Activated T-cell treated with anti-CD3 and anti-CD28 coated beads for 1 hour (primary cell): ENCODE results near the gene RPTOR.

Experiments
- DNase-seq: peaks from one replicate; pipeline ENCODE4 v3.0.0-alpha.2; 2020; ENCODE audit warnings: low read depth

The RPTOR gene

DNA sequence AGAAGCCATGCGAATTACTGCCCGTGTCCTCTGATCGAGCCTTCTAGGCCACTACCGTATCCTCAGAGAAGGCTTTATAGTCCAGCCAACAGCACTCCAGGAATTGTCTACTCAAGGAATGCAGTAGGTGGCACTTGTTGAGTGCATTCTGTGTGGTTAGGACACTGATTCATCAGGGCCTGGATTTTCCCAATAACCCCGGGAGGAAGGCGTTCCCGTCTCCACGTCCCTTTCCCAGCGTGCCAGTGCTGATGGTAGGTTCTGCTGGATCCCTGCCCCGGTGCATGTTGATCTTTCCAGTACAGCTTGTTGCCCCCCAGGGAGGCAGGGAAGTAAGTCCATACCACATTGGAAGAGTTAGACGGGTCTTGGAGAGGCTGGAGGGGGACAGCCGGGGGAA is 122.2 kb downstream of the RPTOR start:
- DNase-seq, result no peak

DNA sequence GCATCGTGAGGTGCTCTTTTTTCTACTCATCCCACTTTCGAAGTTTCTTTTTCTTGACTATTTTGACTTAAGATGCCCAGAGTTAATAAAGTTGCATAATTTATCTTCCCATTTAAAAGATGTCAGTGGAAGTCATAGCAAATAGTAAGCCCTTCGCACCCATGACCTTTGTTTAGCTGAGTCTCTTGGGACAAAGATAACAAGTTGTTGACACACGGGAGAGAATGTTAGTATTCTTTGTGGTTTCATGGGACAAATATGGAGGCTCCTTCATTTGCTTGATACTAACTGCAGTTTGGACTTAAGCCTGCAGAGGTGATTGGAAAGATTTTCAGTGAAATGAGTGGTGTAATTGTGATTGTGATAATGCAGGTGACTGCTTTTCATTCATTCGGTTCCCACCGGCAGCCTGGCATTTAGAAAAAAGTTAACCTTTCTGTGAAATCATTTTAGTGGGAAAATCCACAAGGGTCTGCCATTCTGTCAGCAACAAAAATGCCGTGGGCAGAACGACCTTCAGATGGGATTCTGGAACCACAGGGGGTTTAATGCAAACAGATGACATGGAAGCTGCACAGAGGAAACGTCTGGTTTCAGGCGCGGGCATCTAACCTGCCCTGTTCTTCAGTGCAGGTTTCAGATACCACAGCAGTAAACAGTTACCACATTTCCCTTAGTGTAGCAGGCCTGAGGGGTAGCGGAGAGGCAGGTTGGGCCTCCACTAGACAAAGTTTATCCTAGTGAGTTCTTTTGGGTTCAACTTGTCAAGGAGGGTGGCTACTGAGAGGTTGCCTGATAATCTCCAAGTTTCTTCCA is 123.0 kb downstream of the RPTOR start:
- DNase-seq, result no peak

DNA sequence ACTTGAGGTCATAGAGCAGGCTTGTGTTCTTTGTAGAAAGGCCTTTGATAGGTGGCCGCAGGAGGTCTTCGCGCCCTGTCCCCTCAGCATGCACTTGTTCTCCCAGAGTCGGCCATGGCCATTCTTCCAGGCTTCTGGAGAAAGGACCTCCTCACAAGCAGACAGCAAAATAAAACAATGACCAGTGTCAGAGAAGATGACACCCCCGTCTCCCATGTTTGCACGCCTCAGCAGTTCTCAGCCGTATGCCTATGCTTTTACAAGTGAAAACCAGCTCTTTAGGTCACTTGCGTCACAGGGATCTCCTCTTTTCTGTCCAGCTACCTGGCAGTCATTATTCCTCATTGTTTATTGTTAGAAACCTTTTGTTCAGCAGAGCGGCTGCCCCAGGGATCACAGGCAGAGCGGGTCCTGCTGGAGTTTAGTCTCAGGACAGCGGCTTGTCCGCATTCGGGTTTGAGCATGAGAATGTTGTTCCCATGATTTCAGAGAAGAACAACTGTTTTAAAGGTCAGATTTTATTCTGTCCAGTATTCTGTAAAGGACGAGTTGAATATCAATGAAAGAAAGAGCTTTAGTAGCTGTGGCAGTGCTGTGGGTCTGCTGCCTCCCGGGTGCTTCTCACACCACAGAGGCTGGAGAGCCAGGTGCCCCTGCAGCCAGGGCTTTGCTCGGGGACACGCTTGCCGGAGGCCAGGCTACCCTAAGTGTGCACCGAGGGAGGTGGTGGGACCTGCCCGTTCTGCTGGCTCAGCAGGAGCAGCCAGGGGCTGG is 123.9 kb downstream of the RPTOR start:
- no peak for DNase-seq

DNA sequence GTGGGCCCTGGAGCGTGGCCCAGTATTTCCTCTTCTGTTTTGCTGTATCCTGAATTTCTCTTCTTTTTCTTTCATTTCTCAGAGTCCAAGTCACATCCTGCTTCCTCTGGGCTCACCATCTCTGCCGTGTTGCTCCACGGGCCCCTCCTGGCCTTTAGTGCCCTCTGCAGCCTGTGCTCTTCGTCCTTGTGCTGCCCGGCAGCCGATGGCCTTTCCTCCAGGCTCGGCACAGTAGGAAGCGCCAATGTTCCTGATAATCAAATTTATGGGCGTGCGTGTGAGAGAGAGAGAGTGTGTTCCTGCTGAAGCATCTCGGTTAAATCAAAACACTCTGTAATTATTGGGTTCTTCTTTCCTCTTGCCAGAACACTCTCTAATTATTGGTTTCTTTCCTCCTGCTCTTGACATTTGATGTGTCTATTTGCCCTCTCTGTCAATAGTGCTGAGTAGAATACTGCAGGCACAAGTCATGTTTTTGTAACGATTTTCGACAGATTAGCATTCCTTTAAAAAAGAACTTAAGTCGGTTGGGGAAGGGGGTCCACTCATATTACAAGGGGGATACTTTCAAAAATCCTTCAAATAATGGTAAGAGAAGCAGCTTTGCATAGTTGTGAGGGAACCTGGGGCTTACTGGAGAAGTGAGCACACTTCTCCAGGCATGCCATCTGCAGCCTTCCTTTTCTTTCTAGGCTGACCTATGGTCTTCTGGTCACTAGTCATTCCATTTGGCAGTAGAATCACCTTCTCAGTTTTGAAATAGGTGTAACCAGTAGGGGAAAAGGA is 126.6 kb downstream of the RPTOR start:
- DNase-seq, result no peak

DNA sequence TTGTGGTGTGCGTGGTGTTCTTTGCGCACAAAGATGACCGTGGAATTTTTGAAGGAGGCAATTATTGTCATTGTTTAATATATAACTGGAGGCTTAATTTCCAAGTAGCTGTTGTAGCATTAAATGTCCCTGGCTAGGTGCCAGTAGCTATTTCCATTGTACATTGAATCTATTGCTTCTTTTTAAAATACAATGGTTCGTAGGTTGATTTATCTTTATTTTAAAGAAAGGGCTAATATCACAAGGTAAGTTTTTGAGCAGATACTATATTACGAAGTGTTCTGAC is 127.1 kb downstream of the RPTOR start:
- DNase-seq, result no peak

DNA sequence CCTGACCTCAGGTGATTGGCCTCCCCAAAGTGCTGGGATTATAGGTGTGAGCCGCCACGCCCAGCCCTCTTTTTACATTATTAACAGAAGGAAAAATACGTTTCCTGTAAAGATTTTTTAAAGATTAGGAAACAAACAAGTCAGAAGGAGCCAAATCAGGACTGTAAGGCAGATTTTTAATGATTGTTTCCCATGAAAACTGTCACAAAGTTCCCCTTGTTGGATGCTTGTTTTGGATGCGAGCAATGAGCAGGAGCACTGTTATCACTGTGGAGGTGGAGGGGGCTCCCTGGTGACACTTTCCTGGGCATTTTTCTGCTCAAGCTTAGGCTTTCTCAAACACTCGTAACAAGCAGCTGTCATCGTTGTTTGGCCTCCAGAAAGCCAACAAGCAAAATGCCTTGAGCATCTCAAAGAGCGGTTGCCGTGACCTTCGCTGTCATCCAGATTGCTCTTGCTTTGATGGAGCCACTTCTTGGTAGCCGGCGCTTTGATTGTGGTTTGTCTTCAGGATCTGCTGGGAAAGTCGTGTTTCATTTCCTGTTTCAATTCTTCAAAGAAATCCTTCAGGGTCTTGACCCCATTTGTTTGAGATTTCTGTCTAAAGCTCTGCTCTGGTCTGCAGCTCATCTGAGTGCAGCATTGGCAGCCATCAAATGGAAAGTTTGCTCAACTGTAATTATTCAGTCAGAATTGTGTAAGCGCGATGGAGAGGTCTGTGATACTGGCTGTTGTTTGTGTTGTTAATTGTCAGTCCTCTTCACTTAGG is 128.7 kb downstream of the RPTOR start:
- DNase-seq, result no peak

DNA sequence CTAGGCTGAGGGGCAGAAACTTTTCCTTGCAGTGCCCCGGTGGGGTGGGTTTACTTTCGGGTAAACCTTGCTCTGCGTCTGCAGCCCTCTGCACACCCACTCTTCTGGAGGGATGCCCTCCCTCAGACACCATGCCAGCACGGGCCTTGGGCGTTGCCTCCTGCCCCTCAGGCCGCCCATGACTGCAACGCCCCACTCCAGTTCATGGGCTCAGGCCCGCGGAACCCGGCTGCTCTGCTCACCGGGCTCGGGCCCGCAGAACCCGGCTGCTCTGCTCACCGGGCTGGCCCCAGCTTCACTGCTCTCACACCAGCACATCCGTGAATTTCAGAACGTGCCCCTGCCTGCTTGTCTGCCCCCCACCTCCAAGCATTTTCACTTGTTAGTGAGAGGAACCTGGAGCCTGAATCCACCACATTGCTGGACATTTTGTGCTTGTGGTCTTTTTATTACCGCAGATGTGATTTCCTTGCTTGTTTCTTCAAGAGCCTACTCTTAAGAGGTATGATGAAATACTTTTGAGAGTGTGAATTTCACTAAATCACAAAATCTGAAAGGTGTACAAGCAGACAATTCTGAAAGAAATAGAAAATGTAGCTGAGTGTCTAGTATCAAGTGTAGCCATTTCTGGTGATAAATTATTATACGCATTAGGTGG is 130.9 kb downstream of the RPTOR start:
- no peak for DNase-seq

DNA sequence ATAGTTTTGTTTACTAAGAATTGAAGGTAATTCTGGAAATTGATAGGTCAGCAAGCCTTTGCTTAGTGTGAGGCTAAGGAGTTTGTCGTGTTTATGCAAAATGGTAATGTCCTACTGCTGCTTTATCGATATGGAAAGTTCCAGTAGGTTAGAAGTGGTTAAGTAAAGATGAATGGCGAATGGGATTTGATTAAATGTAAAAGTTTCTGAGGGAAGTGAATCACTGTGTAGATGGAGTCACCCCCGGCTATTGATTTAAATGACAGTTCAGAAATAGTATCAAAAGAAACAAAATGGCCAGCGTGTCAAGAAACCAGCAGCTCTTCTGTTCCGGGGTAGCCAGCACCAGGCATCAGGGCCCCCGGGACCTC is 131.4 kb downstream of the RPTOR start:
- no peak for DNase-seq

DNA sequence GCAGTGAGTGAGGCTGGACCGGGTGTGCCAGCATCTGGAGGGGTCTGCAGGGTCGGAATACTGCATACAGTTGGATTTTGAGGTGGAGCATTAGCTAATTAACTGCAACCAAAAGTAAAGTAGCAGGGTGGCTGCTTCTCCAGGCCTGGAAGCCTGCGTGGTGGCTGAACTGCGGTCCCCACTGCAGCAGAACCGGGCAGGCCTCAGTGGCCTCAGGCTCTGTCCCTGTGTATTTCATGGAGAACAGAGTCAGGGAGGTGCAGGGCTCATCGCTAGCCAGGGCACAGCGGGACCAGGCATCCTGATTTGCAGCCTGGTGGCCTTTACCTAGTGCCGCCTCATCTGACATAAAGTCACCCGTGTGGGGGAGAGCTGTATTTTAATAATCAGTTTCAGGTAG is 131.9 kb downstream of the RPTOR start:
- DNase-seq, result no peak

DNA sequence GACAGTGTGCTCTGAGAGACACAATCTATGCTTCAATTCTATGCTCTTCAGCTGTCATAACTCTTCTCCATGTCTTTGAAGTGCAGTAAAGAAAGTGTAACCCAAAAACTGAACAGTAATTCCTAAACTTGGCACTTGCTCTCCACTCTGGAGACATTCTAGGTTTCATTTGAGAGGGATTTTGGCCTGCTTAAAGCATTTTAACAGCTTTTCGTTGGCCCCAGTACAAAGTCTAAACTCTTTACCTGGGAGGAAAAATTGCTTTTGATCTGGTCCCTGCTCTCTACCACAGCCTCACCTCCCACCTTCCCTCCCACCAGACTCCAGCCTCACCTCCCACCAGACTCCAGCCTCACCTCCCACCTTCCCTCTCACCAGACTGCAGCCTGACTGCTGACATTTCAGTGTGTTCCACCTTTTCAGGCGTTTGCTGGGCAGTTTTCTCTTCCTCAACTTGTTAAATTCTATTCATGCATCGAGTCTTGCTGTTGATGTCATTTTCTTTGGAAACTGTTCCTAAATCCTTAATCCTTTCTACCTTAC is 132.6 kb downstream of the RPTOR start:
- no peak for DNase-seq

DNA sequence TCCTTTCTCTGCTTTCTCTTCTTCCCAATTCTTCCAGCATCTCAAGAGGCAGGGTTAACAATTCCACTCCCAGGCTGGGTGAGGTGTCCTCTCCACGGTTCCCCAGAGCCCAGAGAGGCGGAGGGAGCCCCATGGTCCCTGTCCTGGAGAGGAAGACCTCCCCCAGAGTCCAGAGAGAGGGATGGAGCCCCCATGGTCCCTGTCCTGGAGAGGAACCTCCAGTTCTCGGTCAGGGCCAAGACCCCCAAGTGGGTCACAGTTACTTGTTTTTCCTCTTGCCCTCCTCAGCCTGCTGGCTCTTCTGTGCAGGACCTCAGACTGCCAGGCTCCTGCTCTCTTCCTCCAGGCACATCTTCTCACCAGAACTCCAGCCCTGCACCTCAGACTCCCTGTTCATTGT is 135.2 kb downstream of the RPTOR start:
- no peak for DNase-seq

DNA sequence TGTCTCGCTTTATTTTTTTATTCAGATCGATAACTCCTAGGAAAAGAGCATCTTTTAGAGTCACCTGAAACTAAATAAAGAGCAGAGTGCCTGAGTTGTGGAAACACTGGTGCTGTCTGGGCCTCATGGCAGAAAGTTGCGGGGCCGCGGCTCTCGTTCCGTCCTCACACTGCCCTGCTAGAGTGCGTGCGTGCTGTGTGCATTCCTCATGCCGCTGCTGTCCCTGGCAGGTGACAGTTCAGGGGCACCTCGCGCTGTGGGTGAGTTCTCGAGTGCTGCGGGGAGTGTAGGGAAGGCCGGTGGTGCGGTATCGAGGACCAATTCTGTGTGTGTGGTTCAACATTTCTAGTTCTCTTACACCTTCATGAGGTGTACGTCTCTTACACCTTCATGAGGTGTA is 136.6 kb downstream of the RPTOR start:
- DNase-seq, result no peak

DNA sequence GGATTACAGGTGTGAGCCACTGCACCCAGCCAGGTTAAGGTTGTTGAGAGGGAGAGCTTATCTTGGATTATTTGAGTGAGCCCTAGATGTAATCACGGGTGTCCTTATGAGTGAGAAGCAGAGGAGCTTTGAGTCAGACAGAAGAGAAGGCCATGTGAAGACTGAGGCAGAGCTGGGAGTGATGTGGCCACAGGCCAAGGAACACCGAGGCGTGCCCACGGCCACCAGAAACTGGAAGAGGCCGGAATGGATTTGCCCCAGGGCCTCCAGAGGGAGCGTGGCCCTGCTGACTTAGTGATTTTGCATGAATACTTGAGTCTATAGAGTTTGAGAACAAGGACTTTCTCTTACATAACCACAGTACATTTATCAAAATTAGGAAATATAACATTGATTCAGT is 137.7 kb downstream of the RPTOR start:
- no peak for DNase-seq

DNA sequence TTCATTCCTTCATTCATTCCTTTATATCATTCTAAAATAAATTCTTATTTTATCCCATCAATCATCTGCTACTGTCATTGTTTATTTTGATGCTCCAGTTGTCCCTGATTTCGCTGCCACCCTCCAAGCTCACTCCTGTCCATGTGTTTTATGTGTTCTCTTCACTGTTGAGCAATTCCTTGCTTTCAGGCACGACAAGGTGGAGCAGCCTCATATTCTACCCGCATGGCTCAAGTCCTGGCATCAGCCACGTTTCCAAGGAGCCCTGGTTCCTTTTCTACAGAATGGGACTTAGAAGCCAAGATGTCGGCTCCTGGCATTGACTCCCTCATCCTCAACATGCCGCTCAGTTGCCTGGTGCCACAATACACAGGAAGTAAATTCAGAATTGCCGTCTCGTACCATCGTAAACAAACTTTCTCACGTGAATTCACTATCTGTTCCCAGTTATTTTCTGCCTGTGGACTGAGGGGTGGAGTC is 139.0 kb downstream of the RPTOR start:
- no peak for DNase-seq

DNA sequence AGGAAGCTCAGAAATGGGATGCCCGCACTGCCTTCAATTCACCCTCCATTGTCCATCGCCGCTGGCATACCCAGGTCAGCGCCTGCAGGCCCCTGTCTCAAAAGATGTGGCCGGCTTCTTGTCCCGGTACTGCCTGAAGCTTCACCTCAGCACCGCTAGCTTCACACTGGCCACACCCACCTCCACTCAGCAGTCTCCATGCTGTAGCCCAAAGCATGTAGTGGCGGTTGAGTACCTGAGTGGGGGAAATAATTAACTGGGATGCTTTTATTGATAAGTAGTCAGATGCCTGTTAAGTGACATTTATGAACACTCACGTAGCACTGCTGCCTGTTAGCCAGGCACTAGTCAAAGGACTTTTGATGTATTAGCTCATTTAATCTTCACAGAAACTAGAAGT is 143.2 kb downstream of the RPTOR start:
- DNase-seq, result no peak

DNA sequence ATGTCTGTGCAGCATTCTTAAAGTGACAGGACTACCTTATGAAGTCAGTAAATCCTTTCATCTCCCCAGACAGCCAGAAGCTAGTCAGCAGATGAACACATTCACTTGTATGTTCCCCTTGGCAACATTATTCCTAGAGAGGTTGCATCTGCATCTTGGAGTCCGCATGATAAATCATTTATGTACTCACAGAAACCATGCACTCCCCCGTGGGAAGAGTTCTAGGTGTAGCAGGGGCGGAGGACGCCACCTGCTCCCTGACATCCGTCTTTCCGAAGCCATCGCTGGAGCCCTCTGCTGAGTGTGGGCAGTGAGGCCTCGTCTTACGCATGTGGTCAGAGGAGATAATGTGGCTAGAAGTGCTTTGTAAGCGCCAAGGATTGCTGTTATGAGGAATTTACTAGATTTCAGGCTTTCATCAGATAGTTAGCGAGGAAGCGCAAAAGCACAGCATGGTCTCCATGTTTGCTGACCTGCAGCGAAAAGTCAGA is 144.5 kb downstream of the RPTOR start:
- no peak for DNase-seq

DNA sequence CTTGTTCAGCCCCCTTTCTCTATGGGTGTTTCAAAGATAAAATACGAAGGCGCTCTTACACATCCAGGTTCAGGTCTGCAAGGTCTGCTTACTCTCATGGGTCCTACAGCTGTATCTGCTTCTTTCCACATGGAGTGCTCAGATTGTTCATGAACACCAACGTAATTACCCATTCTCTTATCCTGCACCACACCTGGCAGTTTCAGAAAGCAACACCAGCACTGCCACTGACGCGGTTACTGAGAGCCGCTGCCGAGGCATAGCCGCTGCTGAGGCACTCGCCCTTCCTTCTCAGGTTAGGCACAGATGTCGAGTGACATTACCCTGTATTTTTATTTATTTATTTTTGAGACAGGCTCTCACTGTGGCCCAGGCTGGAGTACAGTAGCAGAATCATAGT is 147.1 kb downstream of the RPTOR start:
- DNase-seq, result no peak

DNA sequence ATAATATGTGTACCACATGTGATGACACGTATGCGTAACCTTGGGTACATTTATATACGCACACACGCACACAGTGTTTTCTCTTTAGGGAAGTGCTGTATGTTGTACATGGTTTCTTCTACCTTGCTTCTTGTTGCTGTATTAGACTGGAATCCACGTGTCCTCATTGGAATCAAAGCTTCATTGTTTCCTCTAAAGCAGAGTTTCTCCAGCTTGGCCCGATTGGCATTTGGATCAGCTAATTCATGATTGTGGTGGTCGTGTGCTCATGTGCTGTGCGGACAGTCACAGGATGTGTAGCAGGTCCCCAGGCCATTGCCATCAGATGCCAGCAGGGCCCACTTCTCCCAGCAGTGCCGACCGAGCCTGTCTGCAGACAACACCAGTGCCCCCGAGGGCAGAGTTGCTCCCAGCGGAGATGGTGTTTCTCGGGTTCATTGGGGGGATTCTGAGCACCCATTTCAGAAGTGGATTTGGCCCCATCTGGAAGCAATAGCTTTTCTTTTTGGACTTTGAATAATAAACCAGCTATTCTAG is 148.4 kb downstream of the RPTOR start:
- no peak for DNase-seq

DNA sequence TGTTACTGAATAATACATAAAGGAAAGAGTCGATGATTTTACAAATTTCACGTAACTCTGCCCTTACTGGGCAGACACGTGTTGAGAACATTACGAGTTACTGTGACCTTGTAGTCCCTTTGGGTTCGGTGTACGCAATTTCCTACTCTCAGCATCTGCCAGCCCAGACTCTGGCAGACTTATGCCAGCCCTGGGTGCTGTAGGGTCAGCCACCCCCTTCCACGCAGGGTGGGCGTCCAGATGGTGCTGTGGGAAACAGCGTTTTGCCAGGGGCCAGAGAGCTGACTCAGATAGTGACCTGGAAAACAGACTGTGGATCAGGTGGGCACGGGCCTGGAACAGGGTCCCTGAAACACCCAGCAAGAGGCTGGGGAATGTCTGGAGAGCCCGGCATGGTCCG is 148.9 kb downstream of the RPTOR start:
- no peak for DNase-seq

DNA sequence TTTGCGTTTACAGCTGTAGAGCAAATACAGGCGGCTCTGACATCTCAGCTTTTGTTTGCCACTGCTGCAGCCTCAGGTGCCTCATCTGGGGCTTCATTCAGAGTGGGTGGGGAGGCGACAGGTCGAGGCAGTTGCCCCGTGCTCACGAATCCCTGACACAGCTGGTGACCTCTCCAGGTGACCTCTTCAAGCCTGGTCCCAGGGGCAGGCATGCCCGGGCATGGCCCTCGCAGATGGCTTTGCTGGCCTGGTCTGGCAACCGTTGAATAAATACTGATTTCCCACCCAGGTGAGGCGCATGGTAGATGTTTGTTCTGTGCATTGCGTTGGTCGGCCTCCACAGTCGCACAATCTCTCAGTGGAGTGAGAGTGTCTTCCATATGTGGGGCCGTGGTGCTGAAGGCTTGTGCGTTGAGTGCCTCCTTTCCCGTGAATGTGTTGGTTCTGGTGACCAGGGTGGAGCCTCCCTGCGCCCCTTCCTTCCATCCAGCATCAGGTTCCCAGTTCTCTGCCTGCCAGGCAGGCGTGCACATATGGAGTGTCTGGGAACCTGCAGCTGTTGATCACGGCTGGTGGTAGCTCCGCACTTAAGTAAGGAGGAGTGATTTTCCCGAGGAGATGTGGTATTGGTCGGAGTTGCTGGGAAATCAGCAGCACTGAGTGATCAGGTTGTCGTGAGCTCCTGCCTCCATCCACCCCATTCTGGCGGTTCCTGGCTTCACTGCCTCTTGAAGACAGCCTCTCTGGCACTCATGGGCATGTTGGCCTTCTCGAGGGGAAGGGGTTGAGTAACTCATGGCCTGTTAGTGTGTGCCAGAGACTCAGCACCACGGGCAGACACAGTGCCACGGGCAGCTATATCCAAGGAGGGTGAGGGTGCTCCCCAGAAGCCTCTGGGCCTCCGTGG is 149.7 kb downstream of the RPTOR start:
- DNase-seq, result no peak
